DMS 273 treated with DMSO at 0.1 percent for 48 hours (cell line): Measurements from ENCODE around the gene ADSS1.

Experiments
- DNase-seq: peaks from one replicate; lab custom pipeline; 2025; lab: John Stamatoyannopoulos, UW

The ADSS1 gene

GRCh38 chr14:104723651-104724406 is at the start of gene ADSS1:
Gene ADSS1 (plus strand): TSS chr14:104724229. CDS start chr14:104724271, 42 bp downstream.
- no peak for DNase-seq

GRCh38 chr14:104675447-104675846 is 48.6 kb upstream of the ADSS1 start:
- no peak for DNase-seq

GRCh38 chr14:104676130-104676693 is 47.8 kb upstream of the ADSS1 start:
- no peak for DNase-seq

- no peak for DNase-seq
Observed at GRCh38 chr14:104676694-104677511, 47.1 kb upstream of the ADSS1 start.

GRCh38 chr14:104677512-104678332 is 46.3 kb upstream of the ADSS1 start:
- DNase-seq, result peak; percentile 48

GRCh38 chr14:104678346-104678745 is 45.7 kb upstream of the ADSS1 start:
- no peak for DNase-seq

GRCh38 chr14:104678901-104679705 is 44.9 kb upstream of the ADSS1 start:
- no peak for DNase-seq

GRCh38 chr14:104680056-104680805 is 43.8 kb upstream of the ADSS1 start:
- no peak for DNase-seq

GRCh38 chr14:104680806-104681688 is 43.0 kb upstream of the ADSS1 start:
- DNase-seq, result peak; percentile 21

GRCh38 chr14:104681689-104682074 is 42.3 kb upstream of the ADSS1 start:
- no peak for DNase-seq

GRCh38 chr14:104682107-104682593 is 41.9 kb upstream of the ADSS1 start:
- no peak for DNase-seq

GRCh38 chr14:104683653-104684448 is 40.2 kb upstream of the ADSS1 start:
- DNase-seq, result no peak

GRCh38 chr14:104684449-104684821 is 39.6 kb upstream of the ADSS1 start:
- DNase-seq, result no peak

- no peak for DNase-seq
Observed at GRCh38 chr14:104685216-104685997, 38.6 kb upstream of the ADSS1 start.

- DNase-seq, result no peak
Observed at GRCh38 chr14:104685998-104686610, 37.9 kb upstream of the ADSS1 start.

GRCh38 chr14:104686624-104687517 is 37.2 kb upstream of the ADSS1 start:
- DNase-seq, result no peak
